H9 (cell line): ENCODE results near the gene AP2A1. TPM values are rescaled to one million over a fixed set of nuclear protein-coding genes. Genes with fewer than 3 reads are reported as not detected.

Experiments used
- DNase-seq: peaks from one replicate; pipeline ENCODE4 v3.0.0-alpha.2; 2017
- H2AFZ ChIP-seq: one replicate; pipeline ENCODE4 v1.6.1; 2013; ENCODE audit warnings: mild to moderate bottlenecking, low read length, control low read depth, moderate library complexity
- H2AK5ac ChIP-seq: 2 replicates; pipeline ENCODE4 v1.6.1; 2013; ENCODE audit warnings: low read length, control low read depth, mixed read lengths; ENCODE audit not compliant: insufficient read length
- H2BK120ac ChIP-seq: one replicate; pipeline ENCODE4 v1.6.1; 2013; ENCODE audit warnings: low read depth, mild to moderate bottlenecking, low read length, control low read depth, inconsistent platforms; ENCODE audit not compliant: poor library complexity, severe bottlenecking
- H2BK12ac ChIP-seq: 2 replicates; pipeline ENCODE4 v1.6.1; 2013; ENCODE audit warnings: low read length, control low read depth, mixed read lengths, low read depth; ENCODE audit not compliant: insufficient read length
- H2BK15ac ChIP-seq: 2 replicates; pipeline ENCODE4 v1.6.1; 2013; ENCODE audit warnings: low read depth, low read length, control low read depth
- H2BK20ac ChIP-seq: one replicate; pipeline ENCODE4 v1.6.1; 2013; ENCODE audit warnings: low read depth, mild to moderate bottlenecking, low read length, control low read depth, inconsistent platforms; ENCODE audit not compliant: poor library complexity, severe bottlenecking
- H2BK5ac ChIP-seq: 2 replicates; pipeline ENCODE4 v1.6.1; 2013; ENCODE audit warnings: low read length, control low read depth, mixed read lengths; ENCODE audit not compliant: insufficient read length
- H3K14ac ChIP-seq: 2 replicates; pipeline ENCODE4 v1.6.1; 2013; ENCODE audit warnings: low read length, control low read depth; ENCODE audit not compliant: insufficient read depth
- H3K18ac ChIP-seq: 2 replicates; pipeline ENCODE4 v1.6.1; 2013; ENCODE audit warnings: low read depth, mild to moderate bottlenecking, mixed read lengths, low read length, control low read depth; ENCODE audit not compliant: insufficient read length
- H3K23ac ChIP-seq: 2 replicates; pipeline ENCODE4 v1.6.1; 2013; ENCODE audit warnings: low read length, control low read depth, mixed read lengths, low read depth; ENCODE audit not compliant: insufficient read length
- H3K23me2 ChIP-seq: 2 replicates; pipeline ENCODE4 v1.6.1; 2013; ENCODE audit warnings: low read depth, mild to moderate bottlenecking, mixed read lengths, low read length, control low read depth; ENCODE audit not compliant: insufficient read length, poor library complexity, severe bottlenecking
- H3K27ac ChIP-seq: 2 replicates; pipeline ENCODE4 v1.5.1; 2013; ENCODE audit warnings: low read length, control low read depth, mixed read lengths, low read depth; ENCODE audit not compliant: insufficient read length
- H3K27me3 ChIP-seq: 2 replicates; pipeline ENCODE4 v1.6.1; 2013; ENCODE audit warnings: low read length, control low read depth, inconsistent platforms; ENCODE audit not compliant: insufficient read depth
- H3K4ac ChIP-seq: 2 replicates; pipeline ENCODE4 v1.6.1; 2013; ENCODE audit warnings: low read depth, mild to moderate bottlenecking, control low read depth, inconsistent platforms, low read length, moderate library complexity
- H3K4me1 ChIP-seq: 2 replicates; pipeline ENCODE4 v1.6.1; 2013; ENCODE audit warnings: low read length, control low read depth, inconsistent platforms; ENCODE audit not compliant: insufficient read depth
- H3K4me2 ChIP-seq: 2 replicates; pipeline ENCODE4 v1.6.1; 2013; ENCODE audit warnings: low read length, control low read depth, mixed read lengths; ENCODE audit not compliant: insufficient read length, insufficient read depth
- H3K56ac ChIP-seq: 2 replicates; pipeline ENCODE4 v1.6.1; 2013; ENCODE audit warnings: low read depth, mild to moderate bottlenecking, mixed read lengths, low read length, control low read depth; ENCODE audit not compliant: insufficient read length
- H3K79me1 ChIP-seq: 2 replicates; pipeline ENCODE4 v1.6.1; 2013; ENCODE audit warnings: low read depth, mild to moderate bottlenecking, moderate library complexity, low read length, control low read depth, inconsistent platforms; ENCODE audit not compliant: insufficient read depth, poor library complexity, severe bottlenecking
- H3K79me2 ChIP-seq: 2 replicates; pipeline ENCODE4 v1.6.1; 2013; ENCODE audit warnings: low read length, control low read depth, inconsistent platforms; ENCODE audit not compliant: insufficient read depth
- H3K9ac ChIP-seq: 2 replicates; pipeline ENCODE4 v1.6.1; 2013; ENCODE audit warnings: low read length, control low read depth, mixed read lengths; ENCODE audit not compliant: insufficient read length; ENCODE audit errors: extremely low read depth
- H3K9me3 ChIP-seq: one replicate; pipeline ENCODE4 v1.6.1; 2013; ENCODE audit warnings: low read depth, low read length, inconsistent platforms; ENCODE audit not compliant: control insufficient read depth
- H3T11ph ChIP-seq: one replicate; pipeline ENCODE4 v1.6.1; 2013; ENCODE audit warnings: mild to moderate bottlenecking, low read length, control low read depth, inconsistent platforms
- H4K20me1 ChIP-seq: one replicate; pipeline ENCODE4 v1.6.1; 2013; ENCODE audit not compliant: control insufficient read depth, insufficient read length, insufficient read depth
- H4K5ac ChIP-seq: 2 replicates; pipeline ENCODE4 v1.6.1; 2013; ENCODE audit warnings: low read depth, mild to moderate bottlenecking, mixed read lengths, low read length, control low read depth; ENCODE audit not compliant: insufficient read length
- H4K8ac ChIP-seq: replicated peaks from 2 replicates; pipeline ENCODE4 v1.6.1; 2013; ENCODE audit warnings: low read length, control low read depth, mixed read lengths, low read depth; ENCODE audit not compliant: insufficient read length
- H4K91ac ChIP-seq: 2 replicates; pipeline ENCODE4 v1.6.1; 2013; ENCODE audit warnings: low read depth, mild to moderate bottlenecking, moderate library complexity, mixed read lengths, low read length, control low read depth; ENCODE audit not compliant: insufficient read length
- H3K27ac Mint-ChIP-seq, 3 experiments: 2 replicates in 2 of 3; 3 replicates in 1 of 3; pipeline ENCODE4 v1.8.0; 2020 to 2021; ENCODE audit warnings: mixed read lengths in 3 of 3, mild to moderate bottlenecking in 1 of 3, moderate library complexity in 1 of 3
- H3K27me3 Mint-ChIP-seq: 2 replicates; pipeline ENCODE4 v1.8.0; 2021; ENCODE audit warnings: low read depth, mild to moderate bottlenecking, moderate library complexity, mixed read lengths
- H3K36me3 Mint-ChIP-seq, 3 experiments: 2 replicates in 2 of 3; 3 replicates in 1 of 3; pipeline ENCODE4 v1.8.0; 2020 to 2021; ENCODE audit warnings: low read depth in 3 of 3, mixed read lengths in 3 of 3; ENCODE audit not compliant: insufficient read depth in 1 of 3
- H3K4me1 Mint-ChIP-seq, 2 experiments: 2 replicates each; pipeline ENCODE4 v1.8.0; 2020; ENCODE audit warnings: mixed read lengths in 2 of 2
- H3K4me3 Mint-ChIP-seq, 2 experiments: 2 replicates in 1 of 2; 3 replicates in 1 of 2; pipeline ENCODE4 v1.8.0; 2020 to 2021; ENCODE audit warnings: mild to moderate bottlenecking in 2 of 2, mixed read lengths in 2 of 2, moderate library complexity in 1 of 2
- H3K9me3 Mint-ChIP-seq, 2 experiments: 2 replicates in 1 of 2; 3 replicates in 1 of 2; pipeline ENCODE4 v1.8.0; 2020; ENCODE audit warnings: mild to moderate bottlenecking in 2 of 2, mixed read lengths in 2 of 2, moderate library complexity in 1 of 2
- CTCF ChIP-seq: fragments of 200-600 bp; sonication (generic); conservative IDR thresholded peaks from 3 replicates; pipeline ENCODE4 v1.8.0; 2021; ENCODE audit warnings: antibody characterized with exemption, mild to moderate bottlenecking
- WGBS: extraction: QIAGEN DNeasy Blood & Tissue Kit; methylation state at CpG from one replicate; pipeline ENCODE4 v1.1.7; 2013; ENCODE audit warnings: missing lambda C conversion rate, low lambda C conversion rate, mixed read lengths; ENCODE audit not compliant: insufficient read length; ENCODE audit errors: extremely low coverage; 5-methylcytosine and 5-hydroxymethylcytosine counted together
- total RNA-seq: library from RNA; stranded (reverse); gene quantifications from 2 replicates; pipeline ENCODE4 v1.2.1, GENCODE V29; 2021

Gene AP2A1
- total RNA-seq, 1 experiment from 2014 or later, result 108 TPM

GRCh38 chr19:49807904-49808675 is 41.3 kb downstream of the AP2A1 start:
- Mint-ChIP-seq H3K27ac (no peak overlapping the region), H3K36me3 (peaks cover 18 to 37% (median 35%) of the 10 kb centered on the region in 3 experiments; a peak in 6 of 7 replicates), H3K27me3 (peaks cover 7% of the 10 kb centered on the region), H3K4me3 (peak overlapping the region in 1 of 2 experiments; percentile 83; a peak in 3 of 5 replicates), H3K9me3 (no peaks in the 10 kb centered on the region; a peak in 2 of 5 replicates), H3K4me1 (peaks cover 16 to 36% of the 10 kb centered on the region in 2 experiments)
- peak overlapping the region; percentile 28 for H3K9ac ChIP-seq
- H4K20me1 ChIP-seq, result no peaks in the 10 kb centered on the region
- no peak overlapping the region for H4K5ac ChIP-seq
- H3K23ac ChIP-seq, result no peak overlapping the region
- no peak overlapping the region for H2BK120ac ChIP-seq
- no peak for TF ChIP-seq CTCF
- peak overlapping the region; percentile 22 for H3K4me2 ChIP-seq
- no peak overlapping the region for H2BK12ac ChIP-seq
- no peak overlapping the region for H2BK5ac ChIP-seq
- H2AK5ac ChIP-seq, result no peak overlapping the region
- H3K79me2 ChIP-seq, result no peaks in the 10 kb centered on the region
- peaks cover 3% of the 10 kb centered on the region for H3K4me1 ChIP-seq
- WGBS, result no CpG with 5 or more reads among the region's 20 CpGs
- no peaks in the 10 kb centered on the region for H3K27me3 ChIP-seq
- H2BK20ac ChIP-seq, result no peak overlapping the region
- no peaks in the 10 kb centered on the region for H3K9me3 ChIP-seq
- no peak overlapping the region for H2AFZ ChIP-seq
- DNase-seq, result no peak
- no peaks in the 10 kb centered on the region for H3K79me1 ChIP-seq
- peaks cover 13% of the 10 kb centered on the region for H3K23me2 ChIP-seq
- H3K14ac ChIP-seq, result no peak overlapping the region
- H2BK15ac ChIP-seq, result no peak overlapping the region
- H3T11ph ChIP-seq, result no peak overlapping the region
- peak overlapping the region; percentile 73 for H3K18ac ChIP-seq
- no peak overlapping the region for H3K56ac ChIP-seq
- no peak overlapping the region for H4K91ac ChIP-seq
- no peak overlapping the region for H3K27ac ChIP-seq
- no peak overlapping the region for H4K8ac ChIP-seq
- H3K4ac ChIP-seq, result no peak overlapping the region
